PC-9 (cell line): Measurements from ENCODE around the gene MRPL52.
"Not testable (repeated sequence)": the region's sequence is repeated elsewhere in the genome, so short reads cannot be mapped to it uniquely, and the experiment has no call there.

ENCODE experiments used
- CTCF ChIP-seq: fragments of 200-600 bp; sonication (generic); conservative IDR thresholded peaks from 2 replicates; pipeline ENCODE4 v1.6.1; 2017; ENCODE audit warnings: mixed run types, antibody characterized with exemption, mild to moderate bottlenecking, moderate library complexity
- EZH2 ChIP-seq: fragments of 200-600 bp; sonication (generic); IDR thresholded peaks from 2 replicates; pipeline ENCODE4 v1.8.0; 2017; ENCODE audit warnings: antibody characterized with exemption, low read depth

- not testable (repeated sequence) for TF ChIP-seq CTCF, EZH2
These were observed 24.5 kb upstream of the MRPL52 start for GRCh38 chr14:22805235-22805634.
